Kidney epithelial cell (primary cell): ENCODE data around the gene ZNF805. TPM values are rescaled to one million over a fixed set of nuclear protein-coding genes. Genes with fewer than 3 reads are reported as not detected.

Experiments
- DNase-seq: peaks from one replicate; pipeline ENCODE4 v3.0.0-alpha.2; 2010; ENCODE audit warnings: low read depth
- H3K27me3 ChIP-seq: 2 replicates; pipeline ENCODE4 v1.6.0; 2011; ENCODE audit warnings: low read length; ENCODE audit not compliant: control insufficient read depth, insufficient read depth
- H3K36me3 ChIP-seq: 2 replicates; pipeline ENCODE4 v1.5.1; 2011; ENCODE audit warnings: low read length; ENCODE audit not compliant: control insufficient read depth, insufficient read depth
- H3K4me3 ChIP-seq: 2 replicates; pipeline ENCODE4 v1.5.1; 2011; ENCODE audit warnings: low read depth, mild to moderate bottlenecking, control low read depth, low read length
- total RNA-seq: library from RNA; depleted of rRNA; stranded (reverse); fragments of >200 nt; gene quantifications from 2 replicates; pipeline ENCODE4 v1.2.3, GENCODE V29; 2015
- TF ChIP-seq, protein P1 (sequence below): IDR thresholded peaks from 2 replicates; pipeline ENCODE4 v1.5.1; 2011; ENCODE audit warnings: mild to moderate bottlenecking, moderate library complexity, low read length, control low read depth, inconsistent platforms; ENCODE audit not compliant: insufficient read depth, poor library complexity, severe bottlenecking

The ZNF805 gene
- total RNA-seq, 1 donor from 2014 or later: 18.7 TPM

DNA sequence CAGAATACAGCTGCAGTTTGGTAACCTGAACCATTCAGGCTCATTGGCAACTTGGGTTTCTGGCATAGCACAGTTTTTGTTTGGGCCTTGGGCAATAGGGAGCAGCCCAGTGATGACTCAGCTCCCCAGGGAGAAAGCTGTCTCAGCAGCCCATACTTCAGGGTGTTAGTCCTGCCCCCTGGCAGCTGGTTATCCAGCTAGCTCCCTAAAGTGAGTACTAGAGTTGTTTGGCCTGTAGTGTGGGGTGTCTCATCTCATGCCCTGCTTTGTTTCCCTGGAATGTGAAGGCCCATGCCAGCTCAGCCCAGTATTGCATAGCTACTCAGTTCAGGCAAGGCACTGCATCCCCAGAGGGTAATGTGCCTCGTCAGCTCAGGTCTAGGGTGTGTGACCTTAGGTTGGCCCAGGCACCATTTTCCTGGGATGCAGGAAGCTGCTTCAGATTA is 61.6 kb downstream of the ZNF805 start:
- no peak overlapping the region for H3K4me3 ChIP-seq
- TF ChIP-seq, protein P1, sequence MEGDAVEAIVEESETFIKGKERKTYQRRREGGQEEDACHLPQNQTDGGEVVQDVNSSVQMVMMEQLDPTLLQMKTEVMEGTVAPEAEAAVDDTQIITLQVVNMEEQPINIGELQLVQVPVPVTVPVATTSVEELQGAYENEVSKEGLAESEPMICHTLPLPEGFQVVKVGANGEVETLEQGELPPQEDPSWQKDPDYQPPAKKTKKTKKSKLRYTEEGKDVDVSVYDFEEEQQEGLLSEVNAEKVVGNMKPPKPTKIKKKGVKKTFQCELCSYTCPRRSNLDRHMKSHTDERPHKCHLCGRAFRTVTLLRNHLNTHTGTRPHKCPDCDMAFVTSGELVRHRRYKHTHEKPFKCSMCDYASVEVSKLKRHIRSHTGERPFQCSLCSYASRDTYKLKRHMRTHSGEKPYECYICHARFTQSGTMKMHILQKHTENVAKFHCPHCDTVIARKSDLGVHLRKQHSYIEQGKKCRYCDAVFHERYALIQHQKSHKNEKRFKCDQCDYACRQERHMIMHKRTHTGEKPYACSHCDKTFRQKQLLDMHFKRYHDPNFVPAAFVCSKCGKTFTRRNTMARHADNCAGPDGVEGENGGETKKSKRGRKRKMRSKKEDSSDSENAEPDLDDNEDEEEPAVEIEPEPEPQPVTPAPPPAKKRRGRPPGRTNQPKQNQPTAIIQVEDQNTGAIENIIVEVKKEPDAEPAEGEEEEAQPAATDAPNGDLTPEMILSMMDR: no peak
- DNase-seq: no peak
- no peaks in the 10 kb centered on the region for H3K27me3 ChIP-seq
- peaks cover 1% of the 10 kb centered on the region for H3K36me3 ChIP-seq

DNA sequence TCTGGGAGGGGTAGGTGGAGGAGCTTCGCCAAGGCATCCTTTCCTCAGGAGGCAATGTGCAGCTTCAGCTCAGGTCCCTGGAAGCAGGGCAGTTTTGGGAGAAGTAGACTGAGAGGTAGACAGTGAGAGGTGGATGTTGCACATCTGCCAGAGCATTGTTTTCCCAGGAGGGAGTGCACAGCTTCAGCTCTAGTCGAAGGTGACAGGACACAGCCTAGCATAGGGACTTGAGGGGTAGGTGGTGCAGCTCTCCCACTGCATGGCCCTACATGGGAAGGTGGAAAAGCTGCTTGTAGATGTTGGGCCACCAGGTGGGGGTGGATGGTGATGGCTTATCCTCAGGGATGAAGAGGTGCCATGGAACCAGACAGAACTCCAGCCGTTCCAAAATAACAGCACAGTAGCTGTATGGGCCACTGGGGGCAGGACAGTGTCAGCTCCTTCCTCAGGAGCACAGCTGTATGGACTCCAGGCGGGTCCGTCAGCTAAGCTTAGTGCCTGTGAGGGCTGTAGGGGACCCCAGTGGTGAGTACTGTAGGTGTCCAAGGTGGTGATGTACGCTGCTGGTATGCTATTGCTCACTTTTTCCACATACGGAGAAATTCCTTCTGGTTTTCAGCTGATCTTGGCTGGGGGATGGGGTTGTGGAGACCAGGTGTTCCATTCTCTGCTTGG is 62.4 kb downstream of the ZNF805 start:
- Histone ChIP-seq H3K27me3 (no peaks in the 10 kb centered on the region), H3K4me3 (no peak overlapping the region), H3K36me3 (peaks cover 1% of the 10 kb centered on the region)
- no peak for DNase-seq
- TF ChIP-seq, protein P1: no peak

Other genes starting within 250 kb of the ZNF805 start
- not detected in 2 replicates for gene USP29, start 120.6 kb upstream of the ZNF805 start, total RNA-seq
- gene ZIM3, start 95.4 kb upstream of the ZNF805 start, total RNA-seq: not detected in 2 replicates
- not detected in 2 replicates for gene DUXA, start 73.1 kb upstream of the ZNF805 start, total RNA-seq
- gene ZNF264, start 49.1 kb upstream of the ZNF805 start, total RNA-seq: 44.3 and 59.1 TPM in 2 replicates
- gene AURKC, start 9.6 kb upstream of the ZNF805 start, total RNA-seq: 1.0 and 4.4 TPM in 2 replicates
- 122 and 134 TPM in 2 replicates for gene ZNF460, start 39.9 kb downstream of the ZNF805 start, total RNA-seq
- 9.8 and 12.4 TPM in 2 replicates for gene ZNF543, start 79.8 kb downstream of the ZNF805 start, total RNA-seq
- 8.0 and 8.3 TPM in 2 replicates for gene ZNF304, start 110.6 kb downstream of the ZNF805 start, total RNA-seq
- 16.4 and 28.7 TPM in 2 replicates for gene TRAPPC2B, start 122.9 kb downstream of the ZNF805 start, total RNA-seq
- 1.7 and 6.0 TPM in 2 replicates for gene ZNF547, start 122.9 kb downstream of the ZNF805 start, total RNA-seq
- 12.4 and 13.1 TPM in 2 replicates for gene ZNF548, start 149.2 kb downstream of the ZNF805 start, total RNA-seq
- gene ZNF17, start 170.5 kb downstream of the ZNF805 start, total RNA-seq: 4.5 and 6.3 TPM in 2 replicates
- gene ZNF749, start 194.7 kb downstream of the ZNF805 start, total RNA-seq: 10.4 and 14.3 TPM in 2 replicates
- gene VN1R1, start 216.5 kb downstream of the ZNF805 start, total RNA-seq: 0.41 and 0.54 TPM in 2 replicates
- gene ZNF772, start 236.9 kb downstream of the ZNF805 start, total RNA-seq: 9.2 and 10.0 TPM in 2 replicates
- 11.4 and 16.8 TPM in 2 replicates for gene ZNF419, start 247.1 kb downstream of the ZNF805 start, total RNA-seq